HepG2 (cell line): ENCODE data around the gene CTDNEP1. TPM values are rescaled to one million over a fixed set of nuclear protein-coding genes. Genes with fewer than 3 reads are reported as not detected.
A peak's percentile ranks its signal among the peaks of the same experiment; 100 is the strongest.

Experiments used
- HNF4G ChIP-seq, 2 experiments: sonication (generic) in 1 of 2; formaldehyde crosslinking in 1 of 2; IDR thresholded peaks; 2 replicates each; pipeline versions ENCODE4 v1.4.0 to v1.6.1; 2011 to 2020; ENCODE audit warnings: borderline replicate concordance in 2 of 2, low read depth in 2 of 2, mild to moderate bottlenecking in 2 of 2, low read length in 1 of 2, missing genetic modification reagents in 1 of 2, moderate library complexity in 1 of 2
- HNRNPL ChIP-seq: fragments of 200-400 bp; formaldehyde crosslinking; IDR thresholded peaks from 2 replicates; pipeline ENCODE4 v1.6.1; 2017; ENCODE audit warnings: mild to moderate bottlenecking, low read depth, low read length
- KAT8 ChIP-seq: IDR thresholded peaks from 2 replicates; pipeline ENCODE4 v1.6.1; 2016; ENCODE audit warnings: missing genetic modification reagents, missing compliant biosample characterization
- KDM3A ChIP-seq: IDR thresholded peaks from 2 replicates; pipeline ENCODE4 v1.6.1; 2018; ENCODE audit warnings: low read depth, missing compliant biosample characterization
- MAFG ChIP-seq: sonication (generic); formaldehyde crosslinking; IDR thresholded peaks from 2 replicates; pipeline ENCODE4 v1.5.1; 2020; ENCODE audit warnings: mild to moderate bottlenecking, missing genetic modification reagents
- POLR2AphosphoS2 ChIP-seq: IDR thresholded peaks from 2 replicates; pipeline ENCODE4 v1.6.1; 2011; ENCODE audit warnings: low read depth, low read length, improper control_type of control experiment
- RARA ChIP-seq: IDR thresholded peaks from 2 replicates; pipeline ENCODE4 v1.6.1; 2016; ENCODE audit warnings: missing genetic modification reagents, missing compliant biosample characterization
- RBAK ChIP-seq: sonication (generic); formaldehyde crosslinking; IDR thresholded peaks from 2 replicates; pipeline ENCODE4 v1.5.1; 2020; ENCODE audit warnings: mild to moderate bottlenecking, missing genetic modification reagents
- SRSF4 ChIP-seq: fragments of 200-400 bp; formaldehyde crosslinking; IDR thresholded peaks from one replicate; pipeline ENCODE4 v1.6.1; 2018; ENCODE audit warnings: mild to moderate bottlenecking, low read depth, low read length, moderate library complexity; ENCODE audit not compliant: poor library complexity, severe bottlenecking
- TAF1 ChIP-seq: sonication (generic); formaldehyde crosslinking; IDR thresholded peaks from 2 replicates; pipeline ENCODE4 v1.4.0; 2020; ENCODE audit warnings: missing genetic modification reagents
- TEAD3 ChIP-seq: optimal IDR thresholded peaks from 2 replicates; pipeline ENCODE3; 2016; ENCODE audit warnings: borderline replicate concordance
- ZNF263 ChIP-seq: sonication (generic); formaldehyde crosslinking; IDR thresholded peaks from 2 replicates; pipeline ENCODE4 v1.4.0; 2020; ENCODE audit warnings: missing genetic modification reagents
- ZNF3 ChIP-seq: IDR thresholded peaks from 2 replicates; pipeline ENCODE4 v1.7.0; 2017; ENCODE audit warnings: inconsistent platforms
- ZNF317 ChIP-seq: sonication (generic); formaldehyde crosslinking; IDR thresholded peaks from 2 replicates; pipeline ENCODE4 v1.5.0; 2020; ENCODE audit warnings: mild to moderate bottlenecking, missing genetic modification reagents
- ZNF460 ChIP-seq: sonication (generic); formaldehyde crosslinking; IDR thresholded peaks from 2 replicates; pipeline ENCODE4 v1.5.1; 2020; ENCODE audit warnings: missing genetic modification reagents, mild to moderate bottlenecking, borderline replicate concordance
- ZNF816 ChIP-seq: sonication (generic); formaldehyde crosslinking; IDR thresholded peaks from 2 replicates; pipeline ENCODE4 v1.8.0; 2022; ENCODE audit warnings: missing genetic modification reagents, mild to moderate bottlenecking, borderline replicate concordance
- polyA plus RNA-seq, 8 experiments: library from polyadenylated mRNA; depleted of rRNA in 3 of 8; stranded (reverse) in 7 of 8; unstranded in 1 of 8; fragments of >200 nt; fragmentation: Illumina TruSeq in 4 of 8; extraction: Trizol in 4 of 8; gene quantifications; 2 replicates each; pipeline versions ENCODE4 v1.2.1 to v1.2.3, GENCODE V29; 2011 to 2016; ENCODE audit warnings: low read depth in 4 of 8, missing spikeins in 1 of 8, mixed read lengths in 1 of 8; ENCODE audit not compliant: insufficient read depth in 1 of 8
- total RNA-seq, 5 experiments: library from RNA; depleted of rRNA; stranded (reverse); fragments of >200 nt; fragmentation: Illumina TruSeq; extraction: Trizol; gene quantifications; 2 replicates each; pipeline ENCODE4 v1.2.3, GENCODE V29; 2016; ENCODE audit warnings: low read depth in 1 of 5
- TF ChIP-seq, protein P1 (sequence below): sonication (generic); formaldehyde crosslinking; IDR thresholded peaks from 2 replicates; pipeline ENCODE4 v1.4.0; 2020; ENCODE audit warnings: missing genetic modification reagents
- TF ChIP-seq, protein P2 (sequence below): sonication (generic); formaldehyde crosslinking; conservative IDR thresholded peaks from 2 replicates; pipeline ENCODE4 v1.4.0; 2020; ENCODE audit warnings: mild to moderate bottlenecking, missing genetic modification reagents, moderate library complexity
- TF ChIP-seq, protein P3 (sequence below): sonication (generic); formaldehyde crosslinking; conservative IDR thresholded peaks from 2 replicates; pipeline ENCODE4 v1.8.0; 2022; ENCODE audit warnings: mild to moderate bottlenecking, moderate library complexity, missing genetic modification reagents
- TF ChIP-seq, protein P4 (sequence below): sonication (generic); formaldehyde crosslinking; IDR thresholded peaks from 2 replicates; pipeline ENCODE4 v1.5.0; 2020; ENCODE audit warnings: mild to moderate bottlenecking, missing genetic modification reagents, borderline replicate concordance

The CTDNEP1 gene
- total and polyA plus RNA-seq, 2 of the 13 experiments (the other 11 are each of a cell fraction or from before 2014, with no cell fraction given): 19.8 to 118 TPM

DNA sequence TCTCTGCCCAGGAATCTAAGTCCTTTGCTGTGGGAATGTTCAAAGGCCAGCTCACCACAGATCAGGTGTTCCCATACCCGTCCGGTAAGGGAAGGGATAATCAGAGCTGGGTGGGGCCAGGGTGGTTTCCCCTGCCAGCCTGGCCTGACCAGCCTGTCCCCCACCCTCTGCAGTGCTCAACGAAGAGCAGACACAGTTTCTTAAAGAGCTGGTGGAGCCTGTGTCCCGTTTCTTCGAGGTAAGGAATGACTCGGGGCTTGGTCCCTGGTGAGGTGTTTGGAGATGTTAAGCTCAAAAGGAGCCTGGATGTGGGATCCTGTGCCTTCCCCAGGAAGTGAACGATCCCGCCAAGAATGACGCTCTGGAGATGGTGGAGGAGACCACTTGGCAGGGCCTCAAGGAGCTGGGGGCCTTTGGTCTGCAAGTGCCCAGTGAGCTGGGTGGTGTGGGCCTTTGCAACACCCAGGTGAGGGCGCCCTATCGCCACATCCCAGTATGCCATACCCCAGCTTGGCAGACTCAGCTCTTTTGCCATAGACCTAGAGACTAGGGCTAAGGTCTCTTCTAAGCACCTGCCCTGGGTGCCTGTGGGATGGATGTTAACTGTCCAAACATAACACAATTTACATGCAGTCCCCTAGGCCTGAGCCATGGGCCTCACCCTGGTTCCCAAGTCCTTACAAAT is 30.8 kb downstream of the CTDNEP1 start (continued):
- TF ChIP-seq SRSF4 (no peak), KDM3A (CRISPR knock-in tag) (no peak), KAT8 (CRISPR knock-in tag) (no peak), TAF1 (CRISPR knock-in tag) (no peak), ZNF816 (CRISPR knock-in tag) (no peak), HNF4G (IDR thresholded peaks at IDR 0.05; ENCODE audit: borderline replicate concordance, low read depth, low read length) (no peak), HNF4G (CRISPR knock-in tag; IDR thresholded peaks at IDR 0.05; ENCODE audit: borderline replicate concordance, low read depth) (no peak), ZNF263 (0 out of 2 replicates have a peak, but pooled peaks have one; percentile 12), POLR2AphosphoS2 (no peak), TEAD3 (CRISPR knock-in tag) (no peak), RBAK (CRISPR knock-in tag) (no peak), HNRNPL (peak; percentile 0; the same call in 1 of the 2 replicates), ZNF460 (CRISPR knock-in tag) (no peak), MAFG (no peak), ZNF3 (CRISPR knock-in tag) (no peak), ZNF317 (CRISPR knock-in tag) (0 out of 2 replicates have a peak, but pooled peaks have one; percentile 16), RARA (CRISPR knock-in tag) (no peak)
- TF ChIP-seq, protein P1, sequence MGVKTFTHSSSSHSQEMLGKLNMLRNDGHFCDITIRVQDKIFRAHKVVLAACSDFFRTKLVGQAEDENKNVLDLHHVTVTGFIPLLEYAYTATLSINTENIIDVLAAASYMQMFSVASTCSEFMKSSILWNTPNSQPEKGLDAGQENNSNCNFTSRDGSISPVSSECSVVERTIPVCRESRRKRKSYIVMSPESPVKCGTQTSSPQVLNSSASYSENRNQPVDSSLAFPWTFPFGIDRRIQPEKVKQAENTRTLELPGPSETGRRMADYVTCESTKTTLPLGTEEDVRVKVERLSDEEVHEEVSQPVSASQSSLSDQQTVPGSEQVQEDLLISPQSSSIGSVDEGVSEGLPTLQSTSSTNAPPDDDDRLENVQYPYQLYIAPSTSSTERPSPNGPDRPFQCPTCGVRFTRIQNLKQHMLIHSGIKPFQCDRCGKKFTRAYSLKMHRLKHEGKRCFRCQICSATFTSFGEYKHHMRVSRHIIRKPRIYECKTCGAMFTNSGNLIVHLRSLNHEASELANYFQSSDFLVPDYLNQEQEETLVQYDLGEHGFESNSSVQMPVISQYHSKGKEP (CRISPR knock-in tag): no peak
- TF ChIP-seq, protein P2, sequence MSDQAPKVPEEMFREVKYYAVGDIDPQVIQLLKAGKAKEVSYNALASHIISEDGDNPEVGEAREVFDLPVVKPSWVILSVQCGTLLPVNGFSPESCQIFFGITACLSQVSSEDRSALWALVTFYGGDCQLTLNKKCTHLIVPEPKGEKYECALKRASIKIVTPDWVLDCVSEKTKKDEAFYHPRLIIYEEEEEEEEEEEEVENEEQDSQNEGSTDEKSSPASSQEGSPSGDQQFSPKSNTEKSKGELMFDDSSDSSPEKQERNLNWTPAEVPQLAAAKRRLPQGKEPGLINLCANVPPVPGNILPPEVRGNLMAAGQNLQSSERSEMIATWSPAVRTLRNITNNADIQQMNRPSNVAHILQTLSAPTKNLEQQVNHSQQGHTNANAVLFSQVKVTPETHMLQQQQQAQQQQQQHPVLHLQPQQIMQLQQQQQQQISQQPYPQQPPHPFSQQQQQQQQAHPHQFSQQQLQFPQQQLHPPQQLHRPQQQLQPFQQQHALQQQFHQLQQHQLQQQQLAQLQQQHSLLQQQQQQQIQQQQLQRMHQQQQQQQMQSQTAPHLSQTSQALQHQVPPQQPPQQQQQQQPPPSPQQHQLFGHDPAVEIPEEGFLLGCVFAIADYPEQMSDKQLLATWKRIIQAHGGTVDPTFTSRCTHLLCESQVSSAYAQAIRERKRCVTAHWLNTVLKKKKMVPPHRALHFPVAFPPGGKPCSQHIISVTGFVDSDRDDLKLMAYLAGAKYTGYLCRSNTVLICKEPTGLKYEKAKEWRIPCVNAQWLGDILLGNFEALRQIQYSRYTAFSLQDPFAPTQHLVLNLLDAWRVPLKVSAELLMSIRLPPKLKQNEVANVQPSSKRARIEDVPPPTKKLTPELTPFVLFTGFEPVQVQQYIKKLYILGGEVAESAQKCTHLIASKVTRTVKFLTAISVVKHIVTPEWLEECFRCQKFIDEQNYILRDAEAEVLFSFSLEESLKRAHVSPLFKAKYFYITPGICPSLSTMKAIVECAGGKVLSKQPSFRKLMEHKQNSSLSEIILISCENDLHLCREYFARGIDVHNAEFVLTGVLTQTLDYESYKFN: no peak
- TF ChIP-seq, protein P3, sequence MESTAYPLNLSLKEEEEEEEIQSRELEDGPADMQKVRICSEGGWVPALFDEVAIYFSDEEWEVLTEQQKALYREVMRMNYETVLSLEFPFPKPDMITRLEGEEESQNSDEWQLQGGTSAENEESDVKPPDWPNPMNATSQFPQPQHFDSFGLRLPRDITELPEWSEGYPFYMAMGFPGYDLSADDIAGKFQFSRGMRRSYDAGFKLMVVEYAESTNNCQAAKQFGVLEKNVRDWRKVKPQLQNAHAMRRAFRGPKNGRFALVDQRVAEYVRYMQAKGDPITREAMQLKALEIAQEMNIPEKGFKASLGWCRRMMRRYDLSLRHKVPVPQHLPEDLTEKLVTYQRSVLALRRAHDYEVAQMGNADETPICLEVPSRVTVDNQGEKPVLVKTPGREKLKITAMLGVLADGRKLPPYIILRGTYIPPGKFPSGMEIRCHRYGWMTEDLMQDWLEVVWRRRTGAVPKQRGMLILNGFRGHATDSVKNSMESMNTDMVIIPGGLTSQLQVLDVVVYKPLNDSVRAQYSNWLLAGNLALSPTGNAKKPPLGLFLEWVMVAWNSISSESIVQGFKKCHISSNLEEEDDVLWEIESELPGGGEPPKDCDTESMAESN: no peak
- TF ChIP-seq, protein P4, sequence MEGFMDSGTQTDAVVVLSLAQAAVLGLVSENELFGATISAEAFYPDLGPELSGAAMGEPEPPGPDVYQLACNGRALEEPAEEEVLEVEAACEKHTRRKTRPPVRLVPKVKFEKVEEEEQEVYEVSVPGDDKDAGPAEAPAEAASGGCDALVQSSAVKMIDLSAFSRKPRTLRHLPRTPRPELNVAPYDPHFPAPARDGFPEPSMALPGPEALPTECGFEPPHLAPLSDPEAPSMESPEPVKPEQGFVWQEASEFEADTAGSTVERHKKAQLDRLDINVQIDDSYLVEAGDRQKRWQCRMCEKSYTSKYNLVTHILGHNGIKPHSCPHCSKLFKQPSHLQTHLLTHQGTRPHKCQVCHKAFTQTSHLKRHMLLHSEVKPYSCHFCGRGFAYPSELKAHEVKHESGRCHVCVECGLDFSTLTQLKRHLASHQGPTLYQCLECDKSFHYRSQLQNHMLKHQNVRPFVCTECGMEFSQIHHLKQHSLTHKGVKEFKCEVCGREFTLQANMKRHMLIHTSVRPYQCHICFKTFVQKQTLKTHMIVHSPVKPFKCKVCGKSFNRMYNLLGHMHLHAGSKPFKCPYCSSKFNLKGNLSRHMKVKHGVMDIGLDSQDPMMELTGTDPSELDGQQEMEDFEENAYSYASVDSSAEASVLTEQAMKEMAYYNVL (CRISPR knock-in tag): no peak
